Prostate gland (tissue), 2 donors: ENCODE data around the gene MACC1.

Experiments
- POLR2A ChIP-seq: fragments of 450-650 bp; IDR thresholded peaks from one replicate; pipeline ENCODE4 v1.6.1; 2016; ENCODE audit warnings: antibody characterized with exemption, mild to moderate bottlenecking
- TF ChIP-seq, protein P1 (sequence below), 4 experiments: fragments of 200-600 bp in 2 of 4; fragments of 450-650 bp in 2 of 4; sonication (generic) in 2 of 4; IDR thresholded peaks; 1 replicate in 3 of 4; 2 replicates in 1 of 4; pipeline ENCODE4 v1.5.1; 2016 to 2019; ENCODE audit warnings: antibody characterized with exemption in 4 of 4, mild to moderate bottlenecking in 2 of 4, moderate library complexity in 2 of 4

DNA sequence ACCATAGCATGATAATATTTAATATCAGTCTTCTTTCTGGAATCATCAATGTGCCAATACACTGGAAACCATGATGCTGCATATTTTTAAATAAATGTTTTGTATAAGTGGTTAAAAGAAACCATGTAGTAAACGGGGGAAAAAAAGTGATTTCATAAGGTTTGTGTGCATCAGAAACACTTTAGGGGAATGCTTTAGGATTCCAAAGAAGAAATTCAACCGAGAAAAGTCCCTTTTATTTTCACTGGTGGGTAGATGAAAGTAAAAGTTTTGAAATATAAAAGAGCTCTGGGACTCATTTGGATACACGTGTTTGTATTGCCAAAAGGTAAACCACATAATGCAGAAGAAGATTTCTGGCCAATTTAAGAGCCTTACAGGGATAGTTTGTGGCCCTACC is 11.9 kb upstream of the MACC1 start:
- TF ChIP-seq, protein P1, sequence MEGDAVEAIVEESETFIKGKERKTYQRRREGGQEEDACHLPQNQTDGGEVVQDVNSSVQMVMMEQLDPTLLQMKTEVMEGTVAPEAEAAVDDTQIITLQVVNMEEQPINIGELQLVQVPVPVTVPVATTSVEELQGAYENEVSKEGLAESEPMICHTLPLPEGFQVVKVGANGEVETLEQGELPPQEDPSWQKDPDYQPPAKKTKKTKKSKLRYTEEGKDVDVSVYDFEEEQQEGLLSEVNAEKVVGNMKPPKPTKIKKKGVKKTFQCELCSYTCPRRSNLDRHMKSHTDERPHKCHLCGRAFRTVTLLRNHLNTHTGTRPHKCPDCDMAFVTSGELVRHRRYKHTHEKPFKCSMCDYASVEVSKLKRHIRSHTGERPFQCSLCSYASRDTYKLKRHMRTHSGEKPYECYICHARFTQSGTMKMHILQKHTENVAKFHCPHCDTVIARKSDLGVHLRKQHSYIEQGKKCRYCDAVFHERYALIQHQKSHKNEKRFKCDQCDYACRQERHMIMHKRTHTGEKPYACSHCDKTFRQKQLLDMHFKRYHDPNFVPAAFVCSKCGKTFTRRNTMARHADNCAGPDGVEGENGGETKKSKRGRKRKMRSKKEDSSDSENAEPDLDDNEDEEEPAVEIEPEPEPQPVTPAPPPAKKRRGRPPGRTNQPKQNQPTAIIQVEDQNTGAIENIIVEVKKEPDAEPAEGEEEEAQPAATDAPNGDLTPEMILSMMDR (IDR thresholded peaks at IDR 0.05) = no peak
- no peak for TF ChIP-seq POLR2A
